ENCODE data around the gene HNF1B. TPM values are rescaled to one million over a fixed set of nuclear protein-coding genes. Genes with fewer than 3 reads are reported as not detected.
A peak's percentile ranks its signal among the peaks of the same experiment; 100 is the strongest.

HNF1B gene
- total RNA-seq, 1 experiment from 2014 or later = 2.0 TPM

DNA sequence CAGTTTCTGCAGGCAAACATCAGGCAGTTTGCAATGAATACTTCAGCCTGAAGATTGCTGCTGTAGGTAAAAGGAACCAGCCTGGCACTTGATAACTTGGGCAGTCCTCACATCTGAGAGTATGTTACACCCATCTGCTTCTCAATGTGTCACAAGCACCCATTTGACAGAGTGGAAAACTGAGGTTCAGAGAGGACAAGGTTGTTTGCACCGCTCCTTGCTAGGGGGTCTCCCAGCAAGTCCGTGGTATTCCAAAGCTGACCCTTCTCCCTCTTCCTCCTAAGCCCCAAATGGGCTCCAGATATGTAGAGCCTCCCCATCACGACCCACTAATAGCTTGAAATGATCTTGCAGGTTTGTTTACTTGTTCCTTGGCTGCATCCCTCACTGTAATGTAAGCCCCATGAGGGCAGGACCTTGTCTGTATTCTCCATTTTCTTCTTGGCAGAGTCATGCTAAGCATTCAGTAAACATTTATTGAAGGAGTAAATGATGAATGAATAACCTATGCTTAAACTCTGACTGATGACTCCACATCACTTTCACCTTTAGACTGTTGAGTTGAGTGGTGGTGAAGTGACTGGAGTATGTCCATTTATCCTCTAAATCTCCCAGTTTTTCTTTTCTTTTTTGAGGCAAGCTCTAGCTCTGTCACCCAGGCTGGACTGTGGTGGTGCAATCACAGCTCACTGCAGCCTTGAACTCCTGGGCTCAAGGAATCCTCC is 26.4 kb downstream of the HNF1B start:
- H3K27me3 ChIP-seq (ENCODE audit: low read length) = no peaks in the 10 kb centered on the region
- H4K20me1 ChIP-seq (ENCODE audit: low read length) = no peaks in the 10 kb centered on the region
- TF ChIP-seq EZH2 (IDR thresholded peaks at IDR 0.05; ENCODE audit: low read length, unreplicated experiment) = no peak
- no peak for TF ChIP-seq EZH2phosphoT487 (IDR thresholded peaks at IDR 0.05; ENCODE audit: borderline replicate concordance, low read length)
- TF ChIP-seq, protein P1, sequence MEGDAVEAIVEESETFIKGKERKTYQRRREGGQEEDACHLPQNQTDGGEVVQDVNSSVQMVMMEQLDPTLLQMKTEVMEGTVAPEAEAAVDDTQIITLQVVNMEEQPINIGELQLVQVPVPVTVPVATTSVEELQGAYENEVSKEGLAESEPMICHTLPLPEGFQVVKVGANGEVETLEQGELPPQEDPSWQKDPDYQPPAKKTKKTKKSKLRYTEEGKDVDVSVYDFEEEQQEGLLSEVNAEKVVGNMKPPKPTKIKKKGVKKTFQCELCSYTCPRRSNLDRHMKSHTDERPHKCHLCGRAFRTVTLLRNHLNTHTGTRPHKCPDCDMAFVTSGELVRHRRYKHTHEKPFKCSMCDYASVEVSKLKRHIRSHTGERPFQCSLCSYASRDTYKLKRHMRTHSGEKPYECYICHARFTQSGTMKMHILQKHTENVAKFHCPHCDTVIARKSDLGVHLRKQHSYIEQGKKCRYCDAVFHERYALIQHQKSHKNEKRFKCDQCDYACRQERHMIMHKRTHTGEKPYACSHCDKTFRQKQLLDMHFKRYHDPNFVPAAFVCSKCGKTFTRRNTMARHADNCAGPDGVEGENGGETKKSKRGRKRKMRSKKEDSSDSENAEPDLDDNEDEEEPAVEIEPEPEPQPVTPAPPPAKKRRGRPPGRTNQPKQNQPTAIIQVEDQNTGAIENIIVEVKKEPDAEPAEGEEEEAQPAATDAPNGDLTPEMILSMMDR (conservative IDR thresholded peaks at IDR 0.05; ENCODE audit: low read depth, low read length) = no peak
- H3K4me2 ChIP-seq (ENCODE audit: low read length) = no peak overlapping the region
- ChIA-PET POLR2A (ENCODE audit: unreplicated experiment) (no interaction called here), CTCF (no interaction called here)
- no peak for DNase-seq
- BruUV-seq (replicated peaks) = no TSS peak
- no peak overlapping the region for H2AFZ ChIP-seq (ENCODE audit: low read length)
- H3K9me2 ChIP-seq (replicated peaks; ENCODE audit: low read length) = no peaks in the 10 kb centered on the region
- peaks cover 27% of the 10 kb centered on the region for H3K4me1 ChIP-seq (ENCODE audit: insufficient read depth, low read length)
- H3K9ac ChIP-seq (ENCODE audit: low read length) = no peak overlapping the region
- intact Hi-C loops (cut with micrococcal nuclease) = loop anchor here (5.0 kb wide), 1 partner anchor 54 kb away; no protein-coding TSS in a partner anchor
- H3K36me3 ChIP-seq (ENCODE audit: low read depth, low read length) = no peaks in the 10 kb centered on the region
- H3F3A ChIP-seq (ENCODE audit: low read length, unreplicated experiment) = no peaks in the 10 kb centered on the region
- H3K27ac ChIP-seq (ENCODE audit: low read length) = no peak overlapping the region
- H3K4me3 ChIP-seq (ENCODE audit: low read length) = no peak overlapping the region
- no peaks in the 10 kb centered on the region for H3K9me3 ChIP-seq (ENCODE audit: low read length)
- no peaks in the 10 kb centered on the region for H3K79me2 ChIP-seq (ENCODE audit: low read length)
- no peak for ATAC-seq

DNA sequence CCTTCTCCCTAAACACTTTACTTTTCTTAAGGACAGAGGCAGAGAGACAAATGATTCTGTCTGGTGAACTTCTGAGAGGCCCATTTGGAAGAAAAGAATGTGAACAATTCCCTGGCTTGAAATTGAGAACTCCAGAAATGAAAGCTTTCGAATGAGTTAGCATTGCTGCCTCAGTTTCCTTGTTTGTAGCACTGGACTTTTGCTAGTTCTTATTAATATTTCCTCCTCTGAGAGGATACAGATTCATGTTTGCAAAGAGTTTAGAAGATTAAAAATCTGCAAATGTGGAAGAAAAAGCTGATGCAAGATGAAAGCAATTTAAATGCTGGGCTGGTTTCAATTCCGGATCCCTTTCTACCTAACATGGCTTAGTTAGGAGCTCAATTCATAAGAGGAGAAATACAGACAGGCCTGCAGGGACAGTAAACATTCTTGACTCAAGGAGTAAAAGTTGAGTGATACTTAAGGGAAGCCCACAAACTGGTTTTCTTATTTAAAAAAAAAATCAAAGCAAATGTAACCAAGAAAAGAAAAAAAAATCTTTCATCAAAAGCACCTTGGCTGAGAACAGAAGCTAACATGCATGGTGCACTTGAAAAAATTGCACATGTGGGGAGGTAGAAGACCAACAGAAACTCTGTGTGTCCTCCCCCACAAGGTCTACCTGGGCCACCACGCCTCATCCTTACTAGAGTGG is 27.1 kb downstream of the HNF1B start:
- peak; percentile 9 for ATAC-seq
- Histone ChIP-seq H4K20me1 (ENCODE audit: low read length) (no peaks in the 10 kb centered on the region), H3K27me3 (ENCODE audit: low read length) (no peaks in the 10 kb centered on the region), H3K79me2 (ENCODE audit: low read length) (no peaks in the 10 kb centered on the region), H3K9me3 (ENCODE audit: low read length) (no peaks in the 10 kb centered on the region), H3K9ac (ENCODE audit: low read length) (no peak overlapping the region), H2AFZ (ENCODE audit: low read length) (no peak overlapping the region), H3K9me2 (replicated peaks; ENCODE audit: low read length) (no peaks in the 10 kb centered on the region), H3K27ac (ENCODE audit: low read length) (peak overlapping the region; percentile 52), H3K4me3 (ENCODE audit: low read length) (peak overlapping the region; percentile 23), H3K36me3 (ENCODE audit: low read depth, low read length) (no peaks in the 10 kb centered on the region), H3K4me2 (ENCODE audit: low read length) (peak overlapping the region; percentile 71), H3K4me1 (ENCODE audit: insufficient read depth, low read length) (peaks cover 27% of the 10 kb centered on the region), H3F3A (ENCODE audit: low read length, unreplicated experiment) (no peaks in the 10 kb centered on the region)
- CTCF ChIA-PET = no interaction called here
- POLR2A ChIA-PET (ENCODE audit: unreplicated experiment) = no interaction called here
- TF ChIP-seq EZH2 (IDR thresholded peaks at IDR 0.05; ENCODE audit: low read length, unreplicated experiment) = no peak
- no peak for DNase-seq
- intact Hi-C loops (cut with micrococcal nuclease) = loop anchor here (5.0 kb wide), 1 partner anchor 55 kb away; no protein-coding TSS in a partner anchor
- TSS peak; percentile 95 for BruUV-seq (replicated peaks)

DNA sequence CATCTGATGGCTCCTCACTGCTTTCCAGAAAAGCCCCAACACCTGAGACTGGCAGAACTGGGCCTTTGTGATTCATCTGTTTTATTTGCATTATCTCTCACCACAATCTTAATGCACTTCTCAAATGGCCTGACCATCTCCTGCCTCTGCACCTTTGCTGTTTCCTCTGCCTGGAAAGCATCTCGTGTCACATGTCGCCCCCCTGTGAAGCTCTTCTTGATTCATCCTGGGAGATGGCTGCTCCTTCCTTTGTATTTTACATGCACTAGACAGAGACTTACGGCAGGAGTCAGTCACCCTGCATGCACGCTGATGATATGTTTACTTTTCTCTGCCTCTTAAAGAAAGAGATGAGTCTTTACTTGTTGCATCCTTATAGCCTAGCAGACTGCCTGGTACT is 30.0 kb downstream of the HNF1B start:
- Histone ChIP-seq H3K27ac (ENCODE audit: low read length) (no peak overlapping the region), H3K27me3 (ENCODE audit: low read length) (no peaks in the 10 kb centered on the region), H3K9me2 (replicated peaks; ENCODE audit: low read length) (no peaks in the 10 kb centered on the region), H4K20me1 (ENCODE audit: low read length) (no peaks in the 10 kb centered on the region), H3K36me3 (ENCODE audit: low read depth, low read length) (no peaks in the 10 kb centered on the region), H3K79me2 (ENCODE audit: low read length) (no peaks in the 10 kb centered on the region), H3K9ac (ENCODE audit: low read length) (no peak overlapping the region), H3K4me2 (ENCODE audit: low read length) (no peak overlapping the region), H3K9me3 (ENCODE audit: low read length) (no peaks in the 10 kb centered on the region), H3K4me1 (ENCODE audit: insufficient read depth, low read length) (peaks cover 27% of the 10 kb centered on the region), H2AFZ (ENCODE audit: low read length) (no peak overlapping the region), H3K4me3 (ENCODE audit: low read length) (no peak overlapping the region), H3F3A (ENCODE audit: low read length, unreplicated experiment) (no peaks in the 10 kb centered on the region)
- BruUV-seq (replicated peaks) = no TSS peak
- intact Hi-C loops (cut with micrococcal nuclease) = loop anchor here (5.0 kb wide), 1 partner anchor 57 kb away; no protein-coding TSS in a partner anchor
- POLR2A ChIA-PET (ENCODE audit: unreplicated experiment) = no interaction called here
- CTCF ChIA-PET = no interaction called here
- ATAC-seq (peak; percentile 49), DNase-seq (peak; percentile 21)
- TF ChIP-seq EZH2 (IDR thresholded peaks at IDR 0.05; ENCODE audit: low read length, unreplicated experiment) (no peak), EZH2phosphoT487 (IDR thresholded peaks at IDR 0.05; ENCODE audit: borderline replicate concordance, low read length) (no peak)
- TF ChIP-seq, protein P1 (conservative IDR thresholded peaks at IDR 0.05; ENCODE audit: low read depth, low read length) = no peak

Measured in PC-3 (cell line).